Gastroesophageal sphincter (tissue), 4 donors: ENCODE measurements around the gene XPO1. TPM values are rescaled to one million over a fixed set of nuclear protein-coding genes. Genes with fewer than 3 reads are reported as not detected.

Source experiments
- ATAC-seq: fragments of 150-250 bp; one replicate; pipeline ENCODE4 v1.9.1; 2016; ENCODE audit warnings: mild to moderate bottlenecking, moderate library complexity
- H3K27ac ChIP-seq, 4 donors: fragments of 200-600 bp; sonication (generic) in 3 of 4; 1 replicate in 3 of 4; 2 replicates in 1 of 4; pipeline ENCODE4 v1.5.1; 2016 to 2019
- H3K27me3 ChIP-seq: fragments of 200-600 bp; sonication (generic); one replicate; pipeline ENCODE4 v1.5.1; 2019
- H3K36me3 ChIP-seq, 2 donors: fragments of 200-600 bp; sonication (generic); one replicate each; pipeline ENCODE4 v1.5.1; 2019; ENCODE audit warnings: control low read depth in 1 of 2
- H3K4me1 ChIP-seq, 3 donors: fragments of 200-600 bp; sonication (generic); 1 replicate in 2 of 3; 2 replicates in 1 of 3; pipeline ENCODE4 v1.5.1; 2016 to 2019; ENCODE audit warnings: control low read depth in 2 of 3
- H3K4me3 ChIP-seq, 2 donors: fragments of 200-600 bp; sonication (generic); one replicate each; pipeline ENCODE4 v1.5.1; 2019; ENCODE audit warnings: mild to moderate bottlenecking in 1 of 2, moderate library complexity in 1 of 2
- H3K9me3 ChIP-seq, 3 donors: fragments of 200-600 bp; sonication (generic); one replicate each; pipeline ENCODE4 v1.5.1; 2017 to 2019; ENCODE audit warnings: control low read depth in 2 of 3
- CTCF ChIP-seq, 4 experiments: fragments of 200-600 bp in 2 of 4; fragments of 450-650 bp in 2 of 4; sonication (generic) in 1 of 4; IDR thresholded peaks; one replicate each; pipeline ENCODE4 v1.5.1; 2017 to 2019; ENCODE audit warnings: antibody characterized with exemption in 4 of 4, mild to moderate bottlenecking in 2 of 4, moderate library complexity in 2 of 4
- EP300 ChIP-seq: sonication (generic); formaldehyde crosslinking; IDR thresholded peaks from one replicate; pipeline ENCODE4 v1.6.1; 2017; ENCODE audit warnings: antibody characterized with exemption, mild to moderate bottlenecking
- POLR2A ChIP-seq, 2 donors: fragments of 450-650 bp; IDR thresholded peaks; one replicate each; pipeline ENCODE4 v1.6.1; 2017; ENCODE audit warnings: antibody characterized with exemption in 2 of 2, mild to moderate bottlenecking in 2 of 2, moderate library complexity in 1 of 2
- POLR2AphosphoS5 ChIP-seq: sonication (generic); formaldehyde crosslinking; IDR thresholded peaks from one replicate; pipeline ENCODE4 v1.6.1; 2017; ENCODE audit warnings: antibody characterized with exemption
- WGBS, 2 donors: methylation state at CpG; one replicate each; pipeline ENCODE4 v1.1.5; 2018; ENCODE audit warnings: low coverage in 1 of 2; 5-methylcytosine and 5-hydroxymethylcytosine counted together
- total RNA-seq, 4 donors: library from RNA; depleted of rRNA; stranded (reverse); fragments of >200 nt; gene quantifications; one replicate each; pipeline ENCODE4 v1.1.0, GENCODE V29; 2016

Gene XPO1
- total RNA-seq, 4 donors from 2014 or later: 66.5 to 102 (median 72.1) TPM

GRCh38 chr2:61439241-61440002 is 98.7 kb downstream of the XPO1 start:
- 50 to 100% methylated on average over 1 of the region's 7 CpGs for WGBS, 2 donors
- H3K36me3 ChIP-seq: no peaks in the 10 kb centered on the region
- H3K27ac ChIP-seq: no peak overlapping the region
- TF ChIP-seq POLR2A (IDR thresholded peaks at IDR 0.05) (no peak), POLR2AphosphoS5 (no peak), CTCF (IDR thresholded peaks at IDR 0.05) (no peak), EP300 (no peak)
- no peak for ATAC-seq
- H3K9me3 ChIP-seq: peaks cover 0 to 10% (median 0%) of the 10 kb centered on the region in 3 donors
- H3K27me3 ChIP-seq: no peaks in the 10 kb centered on the region
- no peak overlapping the region for H3K4me3 ChIP-seq
- peaks cover 0 to 43% (median 5%) of the 10 kb centered on the region in 3 donors for H3K4me1 ChIP-seq

- no peak for TF ChIP-seq EP300
- no peak for TF ChIP-seq POLR2A (IDR thresholded peaks at IDR 0.05)
- no peak for TF ChIP-seq CTCF (IDR thresholded peaks at IDR 0.05)
- no peak for TF ChIP-seq POLR2AphosphoS5
- Histone ChIP-seq H3K36me3 (no peaks in the 10 kb centered on the region), H3K27ac (no peak overlapping the region), H3K27me3 (no peaks in the 10 kb centered on the region), H3K4me1 (peaks cover 0 to 44% (median 13%) of the 10 kb centered on the region in 3 donors), H3K4me3 (no peak overlapping the region), H3K9me3 (peaks cover 0 to 10% (median 0%) of the 10 kb centered on the region in 3 donors)
- ATAC-seq: no peak
Observed at GRCh38 chr2:61438670-61439069, 99.5 kb downstream of the XPO1 start.

GRCh38 chr2:61437170-61437569 is 101.0 kb downstream of the XPO1 start:
- Histone ChIP-seq H3K9me3 (peaks cover 0 to 10% (median 0%) of the 10 kb centered on the region in 3 donors), H3K27ac (no peak overlapping the region), H3K36me3 (no peaks in the 10 kb centered on the region), H3K27me3 (no peaks in the 10 kb centered on the region), H3K4me1 (peaks cover 0 to 54% (median 21%) of the 10 kb centered on the region in 3 donors), H3K4me3 (no peak overlapping the region)
- ATAC-seq: no peak
- WGBS, 2 donors: 100% methylated on average over 2 to 4 of the region's 4 CpGs
- TF ChIP-seq POLR2AphosphoS5 (no peak), CTCF (IDR thresholded peaks at IDR 0.05) (no peak), POLR2A (IDR thresholded peaks at IDR 0.05) (no peak), EP300 (no peak)

- H3K27ac ChIP-seq: no peak overlapping the region
- TF ChIP-seq CTCF (IDR thresholded peaks at IDR 0.05) (no peak), EP300 (no peak), POLR2AphosphoS5 (no peak), POLR2A (IDR thresholded peaks at IDR 0.05) (no peak)
- peaks cover 0 to 43% (median 21%) of the 10 kb centered on the region in 3 donors for H3K4me1 ChIP-seq
- no peak for ATAC-seq
- no peaks in the 10 kb centered on the region for H3K36me3 ChIP-seq
- WGBS, 2 donors: 87% methylated on average over 2 of the region's 2 CpGs; no CpG with 5 or more reads in 1 of the 2 donors
- no peaks in the 10 kb centered on the region for H3K27me3 ChIP-seq
- H3K4me3 ChIP-seq: no peak overlapping the region
- peaks cover 0 to 10% (median 0%) of the 10 kb centered on the region in 3 donors for H3K9me3 ChIP-seq
Observed at GRCh38 chr2:61436092-61436491, 102.1 kb downstream of the XPO1 start.

- no peaks in the 10 kb centered on the region for H3K27me3 ChIP-seq
- no peak overlapping the region for H3K27ac ChIP-seq
- no peak for ATAC-seq
- H3K9me3 ChIP-seq: peaks cover 0 to 10% (median 0%) of the 10 kb centered on the region in 3 donors
- H3K4me1 ChIP-seq: peaks cover 0 to 37% (median 21%) of the 10 kb centered on the region in 3 donors
- WGBS, 2 donors: 93 to 94% methylated on average over 1 of the region's 1 CpG
- H3K36me3 ChIP-seq: no peaks in the 10 kb centered on the region
- TF ChIP-seq EP300 (no peak), POLR2A (IDR thresholded peaks at IDR 0.05) (no peak), POLR2AphosphoS5 (no peak), CTCF (IDR thresholded peaks at IDR 0.05) (no peak)
- no peak overlapping the region for H3K4me3 ChIP-seq
Observed at GRCh38 chr2:61435291-61435690, 102.9 kb downstream of the XPO1 start.
